Skeletal muscle satellite cell (primary cell): Measurements from ENCODE around the gene KCP.
"Not testable (repeated sequence)": the region's sequence is repeated elsewhere in the genome, so short reads cannot be mapped to it uniquely, and the experiment has no call there.

Source experiments
- H3K27me3 ChIP-seq: 2 replicates; pipeline ENCODE4 v1.7.0; 2013; ENCODE audit warnings: low read length; ENCODE audit not compliant: control insufficient read depth, insufficient read depth
- H3K36me3 ChIP-seq: 2 replicates; pipeline ENCODE4 v1.7.0; 2013; ENCODE audit warnings: mild to moderate bottlenecking, control low read depth, low read length; ENCODE audit not compliant: insufficient read depth
- H3K4me1 ChIP-seq: 2 replicates; pipeline ENCODE4 v1.7.0; 2013; ENCODE audit warnings: low read length; ENCODE audit not compliant: control insufficient read depth, insufficient read depth
- H3K4me2 ChIP-seq: 2 replicates; pipeline ENCODE4 v1.7.0; 2013; ENCODE audit warnings: mild to moderate bottlenecking, low read length
- H3K4me3 ChIP-seq: 2 replicates; pipeline ENCODE4 v1.7.0; 2013; ENCODE audit warnings: low read length
- H3K9ac ChIP-seq: 2 replicates; pipeline ENCODE4 v1.7.0; 2013; ENCODE audit warnings: mild to moderate bottlenecking, low read depth, low read length, moderate library complexity
- H3K9me3 ChIP-seq: replicated peaks from 2 replicates; pipeline ENCODE4 v1.7.0; 2013; ENCODE audit warnings: mild to moderate bottlenecking, control low read depth, low read length

KCP gene

DNA sequence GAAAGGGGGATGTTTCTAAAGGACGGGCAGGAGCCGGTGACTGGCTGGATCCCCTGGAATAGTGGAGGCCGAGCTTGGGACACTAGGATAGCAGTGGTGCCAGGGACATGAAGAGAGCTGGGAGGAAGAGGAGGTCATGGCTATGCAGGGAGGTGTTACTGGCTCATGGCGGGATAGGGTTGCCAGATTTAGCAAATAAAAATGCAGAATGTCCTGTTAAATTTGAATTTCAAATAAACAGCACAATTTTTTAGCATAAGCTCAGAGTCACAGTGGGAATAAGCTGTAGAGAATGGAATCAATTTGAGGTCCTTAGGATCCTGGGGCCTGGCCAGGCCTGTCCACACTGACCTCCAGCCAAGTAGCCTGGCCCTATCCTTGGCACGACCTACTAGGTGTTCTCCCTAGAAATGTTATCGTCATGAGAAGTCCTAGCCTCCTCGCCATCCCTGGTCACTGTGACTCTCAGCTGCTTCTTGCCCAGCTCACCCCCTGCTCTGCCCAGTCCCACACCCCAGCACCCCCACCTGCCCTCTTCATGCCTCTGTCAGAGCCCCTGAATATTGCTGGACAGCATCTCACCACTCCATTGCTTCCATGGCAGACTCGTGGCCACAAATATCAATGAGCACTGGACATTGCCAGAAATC lies 7.6 kb upstream of the KCP start:
- H3K4me1 ChIP-seq: peaks cover 3% of the 10 kb centered on the region
- H3K36me3 ChIP-seq: no peaks in the 10 kb centered on the region
- H3K9ac ChIP-seq: no peak overlapping the region
- no peaks in the 10 kb centered on the region for H3K9me3 ChIP-seq
- peaks cover 85% of the 10 kb centered on the region for H3K27me3 ChIP-seq
- no peak overlapping the region for H3K4me2 ChIP-seq
- no peak overlapping the region for H3K4me3 ChIP-seq

DNA sequence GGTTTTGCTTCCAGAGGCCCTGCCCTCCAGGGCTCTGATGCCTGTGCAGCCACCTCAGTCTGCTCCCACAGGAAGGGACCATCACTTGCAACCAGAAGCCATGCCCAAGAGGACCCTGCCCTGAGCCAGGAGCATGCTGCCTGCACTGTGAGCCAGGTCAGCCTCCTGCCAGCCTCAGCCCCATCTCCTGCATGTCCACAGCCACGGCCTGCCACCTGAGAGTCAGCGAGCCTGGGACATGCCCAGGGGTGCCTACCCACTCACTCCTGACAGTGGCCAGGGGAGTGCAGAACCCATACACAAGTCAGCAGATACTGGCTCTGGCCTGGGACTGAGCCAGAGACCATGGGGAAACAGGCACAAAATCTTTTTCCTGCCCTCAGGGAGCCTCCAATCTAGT lies 6.6 kb upstream of the KCP start:
- H3K9ac ChIP-seq: no peak overlapping the region
- H3K27me3 ChIP-seq: peaks cover 77% of the 10 kb centered on the region
- H3K4me3 ChIP-seq: no peak overlapping the region
- no peaks in the 10 kb centered on the region for H3K36me3 ChIP-seq
- no peak overlapping the region for H3K4me2 ChIP-seq
- H3K4me1 ChIP-seq: peaks cover 3% of the 10 kb centered on the region
- H3K9me3 ChIP-seq: no peaks in the 10 kb centered on the region

DNA sequence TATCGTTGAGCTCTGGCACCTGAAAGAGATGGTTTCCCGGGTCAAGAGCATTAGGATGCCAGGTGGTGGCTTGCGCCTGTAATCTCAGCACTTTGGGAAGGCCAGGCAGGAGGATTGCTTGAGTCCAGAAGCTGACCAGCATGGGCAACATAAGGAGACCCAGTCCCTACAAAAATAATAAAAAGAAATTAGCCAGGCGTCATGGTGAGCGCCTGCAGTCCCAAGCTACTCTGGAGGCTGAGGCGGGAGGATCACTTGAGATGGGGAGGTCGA lies 6.1 kb upstream of the KCP start:
- no peak overlapping the region for H3K4me2 ChIP-seq
- peaks cover 78% of the 10 kb centered on the region for H3K27me3 ChIP-seq
- H3K9me3 ChIP-seq: no peaks in the 10 kb centered on the region
- H3K9ac ChIP-seq: no peak overlapping the region
- H3K4me1 ChIP-seq: peaks cover 3% of the 10 kb centered on the region
- no peaks in the 10 kb centered on the region for H3K36me3 ChIP-seq
- H3K4me3 ChIP-seq: no peak overlapping the region

DNA sequence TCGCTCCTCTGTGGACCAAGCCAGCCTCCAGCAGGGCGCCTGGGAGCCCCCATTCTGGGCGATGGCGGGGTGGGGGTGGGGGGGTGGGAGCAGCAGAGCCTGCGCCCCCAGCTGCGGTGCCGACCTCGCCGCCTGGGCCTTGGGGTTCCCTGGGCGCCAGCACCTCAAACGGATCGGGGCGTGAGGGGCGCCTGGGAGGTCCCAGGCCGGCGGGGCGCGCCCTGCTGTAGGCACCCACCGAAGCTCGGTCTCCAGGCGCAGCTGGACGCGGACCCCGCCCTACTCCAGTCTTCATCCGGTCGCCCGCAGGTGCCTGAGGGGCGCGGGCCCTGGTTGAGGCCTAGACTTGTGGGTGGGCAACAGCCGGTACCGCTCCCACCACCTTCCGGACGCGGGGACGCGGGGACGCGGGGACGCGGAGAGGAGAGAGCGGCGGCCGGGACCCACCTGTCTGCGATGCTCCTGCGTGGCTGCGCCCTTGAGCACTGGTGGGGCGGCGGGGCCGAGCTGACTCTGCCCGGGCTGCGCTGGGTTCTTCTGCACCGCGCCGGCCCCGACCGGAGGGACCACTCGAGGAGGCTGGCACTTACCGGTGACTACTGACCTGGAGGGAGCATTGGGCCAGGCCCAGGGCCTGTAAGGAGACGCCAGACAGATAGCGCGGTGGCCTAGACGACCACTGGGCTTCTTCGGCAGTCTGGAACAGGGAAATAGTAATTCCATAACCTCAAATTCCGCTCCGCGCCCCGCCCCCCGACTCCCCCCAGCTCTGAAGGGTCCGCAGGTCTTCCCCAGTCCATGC lies 5.5 kb upstream of the KCP start:
- Histone ChIP-seq H3K36me3 (no peaks in the 10 kb centered on the region), H3K4me1 (peaks cover 3% of the 10 kb centered on the region), H3K4me3 (no peak overlapping the region), H3K27me3 (peaks cover 77% of the 10 kb centered on the region), H3K9me3 (no peaks in the 10 kb centered on the region), H3K4me2 (no peak overlapping the region), H3K9ac (no peak overlapping the region)

DNA sequence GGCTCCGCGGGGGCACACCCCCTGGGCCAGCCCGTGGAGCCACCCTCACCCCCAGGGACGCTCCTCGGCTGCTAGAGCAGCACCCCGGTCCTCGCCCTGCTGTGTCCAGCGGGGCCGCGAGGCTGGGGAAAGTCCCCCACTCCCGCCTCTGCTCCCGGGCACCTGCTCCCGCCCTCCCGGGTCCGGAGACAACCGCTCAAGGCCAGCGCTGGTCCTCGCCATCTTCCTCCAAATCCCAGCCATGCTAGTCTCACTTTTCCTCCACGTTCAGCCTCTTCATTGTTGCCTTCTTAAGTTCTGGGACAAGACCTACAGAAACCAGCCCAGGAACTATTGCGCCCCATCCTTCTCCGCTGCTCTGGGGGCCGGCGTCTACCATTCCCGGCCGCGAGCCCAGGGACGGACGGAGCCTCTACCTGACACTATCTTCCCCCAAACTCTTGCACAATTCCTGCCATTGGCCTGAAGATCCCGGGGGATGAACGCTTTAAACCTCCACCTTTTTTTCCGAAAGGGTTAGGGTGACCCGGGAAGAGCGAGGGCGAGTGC lies 4.8 kb upstream of the KCP start:
- Histone ChIP-seq H3K4me2 (peak overlapping the region; percentile 57), H3K27me3 (peaks cover 75% of the 10 kb centered on the region), H3K4me3 (no peak overlapping the region), H3K9ac (no peak overlapping the region), H3K9me3 (no peaks in the 10 kb centered on the region), H3K4me1 (peaks cover 3% of the 10 kb centered on the region), H3K36me3 (no peaks in the 10 kb centered on the region)

DNA sequence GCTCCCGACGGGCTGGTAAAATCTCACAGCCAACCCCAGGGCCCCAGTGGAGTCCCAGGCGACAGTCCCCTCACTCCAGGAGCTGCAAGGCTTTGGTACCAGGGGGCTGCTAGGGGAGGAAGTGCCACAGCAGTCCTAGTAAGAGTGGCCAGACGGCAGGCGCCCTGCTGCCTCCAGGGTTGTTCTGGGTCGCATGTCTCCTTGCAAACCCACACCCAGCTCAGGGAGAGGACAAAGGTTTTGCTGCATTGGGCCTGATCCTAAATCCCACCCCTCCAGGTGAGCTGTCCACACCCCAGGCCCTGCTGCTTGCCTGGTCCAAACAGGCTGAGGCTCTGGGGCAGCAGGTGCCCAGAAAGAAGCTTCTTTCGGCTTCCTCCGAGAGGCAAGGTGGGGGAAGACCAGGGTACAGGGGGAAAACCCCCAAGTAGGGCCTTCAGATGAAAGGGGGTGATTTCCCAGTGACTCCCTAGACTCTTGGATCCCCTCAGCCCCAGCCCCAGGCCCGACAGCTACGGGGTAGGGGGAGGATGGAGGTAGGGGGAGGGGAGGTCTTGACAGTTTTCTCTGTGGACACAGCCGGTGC lies 4.2 kb upstream of the KCP start:
- H3K27me3 ChIP-seq: peaks cover 75% of the 10 kb centered on the region
- no peaks in the 10 kb centered on the region for H3K36me3 ChIP-seq
- H3K9me3 ChIP-seq: no peaks in the 10 kb centered on the region
- H3K4me2 ChIP-seq: no peak overlapping the region
- H3K4me3 ChIP-seq: no peak overlapping the region
- peaks cover 7% of the 10 kb centered on the region for H3K4me1 ChIP-seq
- no peak overlapping the region for H3K9ac ChIP-seq

DNA sequence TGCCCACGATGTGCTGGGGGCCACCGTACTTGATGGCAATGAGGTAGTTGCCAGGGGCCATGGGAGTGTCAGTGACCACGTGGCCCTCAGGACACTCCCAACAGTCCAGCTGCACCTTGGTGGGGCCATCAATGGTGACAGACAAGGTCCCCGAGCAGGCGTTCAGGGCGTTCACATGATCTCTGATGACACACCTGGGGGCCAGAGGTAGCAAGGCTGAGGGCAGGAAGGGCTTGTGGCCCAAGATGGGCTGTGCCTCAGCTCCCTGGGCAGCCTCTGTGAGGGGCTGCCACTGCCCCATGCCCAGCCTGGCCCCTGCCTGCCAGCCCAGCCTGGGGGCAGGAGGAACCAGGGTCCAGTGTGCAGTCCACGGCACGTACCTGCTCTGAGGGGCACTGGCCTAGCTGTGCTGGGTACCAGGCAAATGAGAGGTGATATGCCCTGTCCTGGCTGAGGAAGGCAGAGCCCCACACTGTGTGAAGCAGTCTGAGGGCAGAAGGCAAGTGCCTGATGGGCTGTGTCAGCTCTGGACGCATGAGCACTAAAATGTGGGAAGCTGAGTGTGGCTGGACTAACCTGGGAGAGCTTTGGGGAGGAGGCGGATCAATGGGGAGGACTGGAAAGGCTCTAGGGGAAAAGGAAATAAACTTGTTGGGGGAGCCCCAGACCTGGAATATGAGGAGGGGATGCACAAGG lies 3.5 kb upstream of the KCP start:
- H3K9me3 ChIP-seq: no peaks in the 10 kb centered on the region
- H3K4me2 ChIP-seq: no peak overlapping the region
- no peaks in the 10 kb centered on the region for H3K36me3 ChIP-seq
- H3K4me3 ChIP-seq: no peak overlapping the region
- H3K4me1 ChIP-seq: peaks cover 11% of the 10 kb centered on the region
- H3K9ac ChIP-seq: no peak overlapping the region
- H3K27me3 ChIP-seq: peaks cover 75% of the 10 kb centered on the region

DNA sequence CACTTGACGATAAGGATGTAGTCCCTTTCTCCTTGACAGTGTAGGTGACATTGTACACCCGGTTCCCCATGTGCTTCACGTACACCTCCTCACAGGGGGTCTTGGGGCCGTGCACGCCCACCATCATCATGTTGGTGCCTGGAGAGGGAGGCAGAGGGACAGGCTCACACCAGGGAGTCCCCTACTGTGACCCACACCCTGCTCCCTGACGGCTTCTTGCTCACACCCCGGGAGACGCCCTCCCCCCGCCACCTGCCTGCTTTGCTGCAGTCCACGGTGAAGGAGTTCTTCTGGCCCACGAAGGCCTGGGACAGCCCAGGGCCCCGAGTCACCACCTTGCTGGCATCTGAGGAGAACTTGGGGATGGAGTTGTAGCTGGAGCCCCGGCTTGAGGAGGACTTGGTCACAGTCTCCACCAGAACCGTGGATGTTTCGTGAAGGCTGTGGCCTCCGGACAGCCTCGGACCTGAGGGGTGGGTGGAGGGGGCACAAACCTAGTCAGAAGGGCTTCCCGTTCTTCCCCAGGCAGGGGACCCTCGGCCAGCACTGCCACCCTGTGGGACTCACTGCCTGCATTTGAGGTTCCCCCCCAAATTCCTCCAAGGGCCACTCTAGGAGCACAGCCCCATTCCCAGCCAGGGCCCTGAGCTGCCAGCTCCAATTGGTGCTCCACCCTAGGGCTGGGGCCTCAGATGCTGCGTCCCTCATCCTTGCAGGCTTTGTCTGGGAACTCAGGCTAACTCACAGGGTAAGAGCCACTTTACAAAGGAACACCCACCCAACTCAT lies 2.4 kb upstream of the KCP start:
- Histone ChIP-seq H3K4me1 (peaks cover 11% of the 10 kb centered on the region), H3K27me3 (peaks cover 73% of the 10 kb centered on the region)
- H3K4me2 ChIP-seq, H3K9ac ChIP-seq, H3K36me3 ChIP-seq, H3K4me3 ChIP-seq, H3K9me3 ChIP-seq: not testable (repeated sequence)

DNA sequence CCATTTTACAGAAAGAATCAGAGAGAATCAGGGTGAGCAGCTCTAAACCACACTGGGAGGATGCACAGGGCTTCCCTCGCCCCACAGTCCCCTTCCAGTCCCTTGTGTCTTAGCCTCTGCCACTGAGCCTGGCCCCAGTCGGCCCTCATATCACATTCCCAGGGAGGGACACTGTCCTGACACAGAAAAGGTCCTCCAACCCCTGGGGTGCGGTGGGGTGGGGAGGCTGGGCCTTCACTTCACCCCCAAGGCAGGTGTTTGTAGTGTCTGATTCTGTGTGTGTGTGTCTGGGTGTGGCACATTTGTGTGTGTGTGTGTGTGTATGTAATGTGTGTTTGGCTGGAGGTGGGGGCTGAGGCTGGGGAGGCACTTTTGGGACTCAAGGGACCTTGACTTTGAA lies 1.8 kb upstream of the KCP start:
- Histone ChIP-seq H3K9ac (no peak overlapping the region), H3K4me3 (no peak overlapping the region), H3K27me3 (peaks cover 72% of the 10 kb centered on the region), H3K4me1 (peaks cover 11% of the 10 kb centered on the region), H3K9me3 (no peaks in the 10 kb centered on the region), H3K4me2 (no peak overlapping the region), H3K36me3 (no peaks in the 10 kb centered on the region)

DNA sequence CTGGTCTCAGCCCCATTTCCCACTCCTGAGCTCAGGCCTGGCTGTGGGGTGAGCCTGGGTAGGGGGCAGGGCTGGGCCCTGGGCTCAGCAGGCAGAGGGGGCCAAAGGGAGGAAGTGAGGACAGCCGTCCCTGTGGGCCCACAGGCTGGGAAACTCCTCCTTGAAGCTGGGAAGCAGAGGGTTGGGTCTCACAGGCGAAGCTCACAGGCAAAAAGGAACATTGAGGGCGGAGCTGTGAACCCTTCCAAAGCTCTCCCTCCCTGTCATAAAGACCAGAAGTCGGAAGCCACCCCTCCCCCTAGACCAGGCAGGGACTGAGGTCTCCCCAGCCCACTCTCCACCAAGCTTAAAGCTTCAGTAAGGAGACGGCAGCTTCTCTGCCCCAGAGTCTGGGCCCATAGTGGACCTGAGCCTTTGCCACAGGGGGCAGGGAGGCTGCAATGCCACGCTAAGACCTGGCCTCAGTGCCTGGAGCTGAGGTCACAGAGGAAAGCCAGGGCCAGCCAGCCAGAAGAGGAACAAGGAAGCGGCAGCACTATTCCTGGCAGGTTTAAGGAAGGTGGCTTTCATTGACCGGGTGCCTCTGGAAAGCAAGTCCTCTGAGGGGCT lies 1.0 kb upstream of the KCP start:
- H3K4me3 ChIP-seq: no peak overlapping the region
- no peaks in the 10 kb centered on the region for H3K36me3 ChIP-seq
- no peak overlapping the region for H3K4me2 ChIP-seq
- peaks cover 72% of the 10 kb centered on the region for H3K27me3 ChIP-seq
- peaks cover 11% of the 10 kb centered on the region for H3K4me1 ChIP-seq
- no peak overlapping the region for H3K9ac ChIP-seq
- no peaks in the 10 kb centered on the region for H3K9me3 ChIP-seq
